Sigmoid colon (tissue), 7 donors: Measurements from ENCODE around the gene OPRL1. TPM values are rescaled to one million over a fixed set of nuclear protein-coding genes. Genes with fewer than 3 reads are reported as not detected.

Experiments used
- DNase-seq: peaks from one replicate; pipeline ENCODE4 v3.0.0-alpha.2; 2019
- H3K27ac ChIP-seq, 4 donors: fragments of 200-600 bp; sonication (generic); one replicate each; pipeline ENCODE4 v1.5.1; 2016 to 2019; ENCODE audit warnings: mild to moderate bottlenecking in 1 of 4
- H3K27me3 ChIP-seq, 3 donors: fragments of 200-600 bp; sonication (generic); one replicate each; pipeline ENCODE4 v1.5.1; 2019; ENCODE audit warnings: mild to moderate bottlenecking in 1 of 3
- H3K36me3 ChIP-seq, 4 donors: fragments of 200-600 bp; sonication (generic); one replicate each; pipeline ENCODE4 v1.5.1; 2016 to 2019
- H3K4me1 ChIP-seq, 4 donors: fragments of 200-600 bp; sonication (generic); one replicate each; pipeline ENCODE4 v1.5.1; 2017 to 2019
- H3K4me3 ChIP-seq, 4 donors: fragments of 200-600 bp; sonication (generic); one replicate each; pipeline ENCODE4 v1.5.1; 2017 to 2019; ENCODE audit warnings: mild to moderate bottlenecking in 2 of 4, moderate library complexity in 1 of 4
- H3K9me3 ChIP-seq, 4 donors: fragments of 200-600 bp in 3 of 4; sonication (generic) in 3 of 4; one replicate each; pipeline versions ENCODE4 v1.5.1 to v1.6.1; 2013 to 2019
- EP300 ChIP-seq, 4 donors: sonication (generic); formaldehyde crosslinking; IDR thresholded peaks; one replicate each; pipeline ENCODE4 v1.6.1; 2017; ENCODE audit warnings: antibody characterized with exemption in 4 of 4
- POLR2A ChIP-seq, 2 donors: fragments of 450-650 bp; IDR thresholded peaks; one replicate each; pipeline ENCODE4 v1.6.1; 2016; ENCODE audit warnings: antibody characterized with exemption in 2 of 2, mild to moderate bottlenecking in 2 of 2, moderate library complexity in 2 of 2
- POLR2AphosphoS5 ChIP-seq, 4 donors: sonication (generic); formaldehyde crosslinking; IDR thresholded peaks; one replicate each; pipeline ENCODE4 v1.6.1; 2017; ENCODE audit warnings: antibody characterized with exemption in 4 of 4
- WGBS, 2 donors: extraction: QIAGEN DNeasy Blood & Tissue Kit; methylation state at CpG; one replicate each; pipeline ENCODE4 v1.1.7; 2013; 5-methylcytosine and 5-hydroxymethylcytosine counted together
- intact Hi-C: fragments of 100-400 bp; cut with DNase I; formaldehyde crosslinking; loops from one replicate; pipeline ENCODE4 v1.15.1; 2023
- polyA plus RNA-seq, 3 donors: library from polyadenylated mRNA; stranded (reverse); fragments of 200-250 nt; gene quantifications; one replicate each; pipeline ENCODE4 v1.2.3, GENCODE V29; 2013
- total RNA-seq, 4 donors: library from RNA; depleted of rRNA; stranded (reverse); fragments of >200 nt; gene quantifications; one replicate each; pipeline ENCODE4 v1.1.0, GENCODE V29; 2016
- TF ChIP-seq, protein P1 (sequence below), 4 experiments: fragments of 450-650 bp in 3 of 4; fragments of 200-600 bp in 1 of 4; IDR thresholded peaks; one replicate each; pipeline ENCODE4 v1.5.1; 2016 to 2019; ENCODE audit warnings: antibody characterized with exemption in 4 of 4, mild to moderate bottlenecking in 3 of 4, moderate library complexity in 2 of 4
- donor health status: healthy with polysubstance abuse.
- donor health status: Bipolar disorder and iron deficiency.
- donor health status: healthy.

The OPRL1 gene
- total and polyA plus RNA-seq, 7 donors: under 0.01 to 2.2 (median 0.89) TPM; not detected in 1

DNA sequence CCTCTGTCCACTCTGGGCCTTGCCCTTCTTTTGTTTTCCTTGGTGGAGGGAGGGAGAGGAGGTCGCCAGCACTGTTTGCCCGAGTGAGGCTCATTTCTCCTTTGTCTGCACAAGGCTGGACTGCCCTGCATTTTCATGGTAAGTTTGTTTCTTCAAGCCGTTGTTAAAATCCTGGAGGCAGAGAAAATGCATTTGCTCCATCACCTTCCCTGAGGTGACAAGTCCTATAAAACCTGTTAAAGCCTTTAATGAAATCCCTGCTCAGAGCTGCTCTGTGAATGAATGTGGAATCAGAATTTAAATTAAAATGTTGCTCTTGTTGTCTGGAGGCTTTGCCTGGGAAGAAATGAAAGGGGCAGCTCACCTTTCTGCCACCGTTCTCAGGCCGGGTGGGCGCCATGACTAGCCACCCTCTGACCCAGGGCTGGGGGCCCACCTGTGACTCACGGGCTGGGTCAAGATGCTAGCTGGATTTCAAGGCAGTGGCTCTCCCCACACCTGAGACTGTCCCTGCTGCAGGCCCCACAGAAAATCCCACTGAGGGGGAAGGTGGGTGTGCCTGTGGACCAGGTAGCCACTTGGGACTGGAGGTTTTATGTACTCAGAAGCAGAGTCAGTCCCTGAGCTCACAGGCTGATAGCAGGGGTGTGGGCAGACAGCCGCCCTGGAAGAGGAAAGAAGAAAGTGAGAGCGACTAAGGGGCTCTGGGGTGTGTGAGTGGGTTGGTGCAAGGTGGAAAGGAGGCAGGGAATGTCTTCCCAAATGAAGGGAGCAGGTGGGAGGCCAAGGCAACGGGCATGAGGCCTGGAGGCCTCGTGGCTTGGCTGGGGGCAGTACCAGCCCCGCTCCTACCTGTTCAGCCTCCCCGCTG lies 60.4 kb downstream of the OPRL1 start:
- WGBS, 2 donors: 82% methylated on average over 13 of the region's 13 CpGs
- H3K27me3 ChIP-seq: peaks cover 0 to 35% (median 9%) of the 10 kb centered on the region in 3 donors
- H3K4me3 ChIP-seq: no peak overlapping the region
- H3K27ac ChIP-seq: no peak overlapping the region
- H3K4me1 ChIP-seq: no peaks in the 10 kb centered on the region
- peaks cover 0 to 3% (median under 1%) of the 10 kb centered on the region in 4 donors for H3K9me3 ChIP-seq
- intact Hi-C loops: no loop called here
- DNase-seq: peak; percentile 43
- no peaks in the 10 kb centered on the region for H3K36me3 ChIP-seq
- TF ChIP-seq POLR2A (IDR thresholded peaks at IDR 0.05) (no peak), EP300 (IDR thresholded peaks at IDR 0.05) (no peak), POLR2AphosphoS5 (IDR thresholded peaks at IDR 0.05) (no peak)
- TF ChIP-seq, protein P1, sequence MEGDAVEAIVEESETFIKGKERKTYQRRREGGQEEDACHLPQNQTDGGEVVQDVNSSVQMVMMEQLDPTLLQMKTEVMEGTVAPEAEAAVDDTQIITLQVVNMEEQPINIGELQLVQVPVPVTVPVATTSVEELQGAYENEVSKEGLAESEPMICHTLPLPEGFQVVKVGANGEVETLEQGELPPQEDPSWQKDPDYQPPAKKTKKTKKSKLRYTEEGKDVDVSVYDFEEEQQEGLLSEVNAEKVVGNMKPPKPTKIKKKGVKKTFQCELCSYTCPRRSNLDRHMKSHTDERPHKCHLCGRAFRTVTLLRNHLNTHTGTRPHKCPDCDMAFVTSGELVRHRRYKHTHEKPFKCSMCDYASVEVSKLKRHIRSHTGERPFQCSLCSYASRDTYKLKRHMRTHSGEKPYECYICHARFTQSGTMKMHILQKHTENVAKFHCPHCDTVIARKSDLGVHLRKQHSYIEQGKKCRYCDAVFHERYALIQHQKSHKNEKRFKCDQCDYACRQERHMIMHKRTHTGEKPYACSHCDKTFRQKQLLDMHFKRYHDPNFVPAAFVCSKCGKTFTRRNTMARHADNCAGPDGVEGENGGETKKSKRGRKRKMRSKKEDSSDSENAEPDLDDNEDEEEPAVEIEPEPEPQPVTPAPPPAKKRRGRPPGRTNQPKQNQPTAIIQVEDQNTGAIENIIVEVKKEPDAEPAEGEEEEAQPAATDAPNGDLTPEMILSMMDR (IDR thresholded peaks at IDR 0.05): no peak

DNA sequence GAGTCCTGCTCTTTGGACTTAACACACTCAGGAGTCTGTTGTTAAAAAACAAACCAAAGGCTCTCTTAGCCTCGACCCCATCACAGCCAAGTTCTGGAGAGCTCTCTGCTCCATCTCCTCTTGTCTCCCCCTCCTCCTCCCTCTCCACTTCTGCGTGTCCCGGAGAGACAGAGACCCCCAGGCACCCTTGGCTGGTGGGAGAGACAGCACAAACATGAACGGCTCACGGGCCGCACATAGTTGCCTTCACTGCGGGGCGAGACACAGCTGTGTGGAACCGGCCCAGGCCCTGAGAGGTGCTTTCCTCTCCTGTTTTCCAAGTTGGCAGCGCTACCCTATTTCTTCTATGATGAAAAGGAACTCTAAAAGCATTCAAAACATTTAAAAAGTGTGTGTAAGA lies 61.1 kb downstream of the OPRL1 start:
- peaks cover 0 to 37% (median 9%) of the 10 kb centered on the region in 3 donors for H3K27me3 ChIP-seq
- H3K4me1 ChIP-seq: no peaks in the 10 kb centered on the region
- TF ChIP-seq EP300 (IDR thresholded peaks at IDR 0.05) (no peak), POLR2AphosphoS5 (IDR thresholded peaks at IDR 0.05) (no peak), POLR2A (IDR thresholded peaks at IDR 0.05) (no peak)
- TF ChIP-seq, protein P1 (IDR thresholded peaks at IDR 0.05): no peak
- no peak overlapping the region for H3K27ac ChIP-seq
- no peak overlapping the region for H3K4me3 ChIP-seq
- intact Hi-C loops: no loop called here
- H3K9me3 ChIP-seq: peaks cover 0 to 6% (median 2%) of the 10 kb centered on the region in 4 donors
- peak; percentile 53 for DNase-seq
- no peaks in the 10 kb centered on the region for H3K36me3 ChIP-seq
- 78 to 81% methylated on average over 10 of the region's 10 CpGs for WGBS, 2 donors

DNA sequence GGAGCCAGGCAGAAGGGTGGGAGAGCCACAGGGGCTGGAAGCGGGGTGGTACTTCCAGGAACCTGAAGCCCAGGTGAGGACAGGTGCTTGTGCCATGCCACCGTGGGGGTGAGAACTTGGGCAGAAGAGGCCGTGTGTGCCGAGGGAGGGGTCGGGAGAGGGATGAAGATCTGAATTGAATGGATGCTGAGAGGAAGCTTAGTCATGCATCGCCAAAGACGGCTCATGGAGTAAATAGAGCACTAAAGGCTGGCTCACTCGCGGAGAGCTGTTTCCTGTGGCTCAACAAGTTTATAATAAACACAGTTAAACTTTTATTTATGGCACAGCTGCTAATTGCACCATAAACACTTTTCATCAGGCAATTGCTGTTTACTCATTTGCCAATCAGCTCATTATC lies 62.7 kb downstream of the OPRL1 start:
- H3K27ac ChIP-seq: no peak overlapping the region
- WGBS, 2 donors: 25 to 27% methylated on average over 9 of the region's 9 CpGs
- H3K4me1 ChIP-seq: no peaks in the 10 kb centered on the region
- no peaks in the 10 kb centered on the region for H3K36me3 ChIP-seq
- intact Hi-C loops: no loop called here
- TF ChIP-seq EP300 (IDR thresholded peaks at IDR 0.05) (no peak), POLR2A (IDR thresholded peaks at IDR 0.05) (no peak), POLR2AphosphoS5 (IDR thresholded peaks at IDR 0.05) (no peak)
- TF ChIP-seq, protein P1 (IDR thresholded peaks at IDR 0.05): no peak
- DNase-seq: peak; percentile 43
- H3K4me3 ChIP-seq: no peak overlapping the region
- peaks cover 0 to 49% (median 24%) of the 10 kb centered on the region in 3 donors for H3K27me3 ChIP-seq
- H3K9me3 ChIP-seq: peaks cover 0 to 6% (median 2%) of the 10 kb centered on the region in 4 donors

DNA sequence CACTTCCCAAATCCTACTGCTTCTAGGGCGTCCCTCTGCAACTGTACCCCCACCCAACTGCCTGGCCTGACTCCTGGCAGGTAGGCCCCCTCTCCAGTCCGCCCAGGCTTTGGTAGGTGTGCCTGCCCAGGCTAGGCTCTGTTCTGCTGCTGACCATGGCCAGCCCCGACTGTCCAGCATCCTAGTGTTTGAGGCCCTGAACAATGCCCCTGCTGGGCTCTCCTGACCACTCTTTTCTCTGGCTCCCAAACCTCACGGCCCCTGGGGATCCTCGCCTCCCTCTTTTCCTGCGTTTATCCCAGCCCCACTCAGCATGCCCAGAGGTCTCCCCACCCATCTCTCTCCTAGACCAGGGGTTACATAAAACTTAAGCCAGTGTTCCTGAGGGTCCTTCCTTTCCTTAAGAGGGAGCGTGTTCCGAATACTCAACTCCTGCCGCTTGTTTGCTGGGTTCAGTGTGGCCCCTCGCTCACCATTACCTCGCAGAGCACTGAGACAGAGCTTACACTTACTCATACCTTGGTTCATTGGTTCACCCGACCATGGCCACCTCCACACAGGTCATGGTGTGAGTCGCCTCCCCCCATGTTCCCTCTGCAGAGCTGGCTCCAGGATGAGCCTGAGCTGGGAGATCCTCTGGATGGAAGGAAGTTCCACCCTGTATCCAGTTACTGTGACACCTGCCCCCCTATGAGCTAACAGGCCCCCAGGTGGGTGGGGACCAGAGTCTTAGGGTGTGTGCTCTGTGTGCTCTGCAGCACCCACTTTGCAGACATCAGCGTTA lies 63.3 kb downstream of the OPRL1 start:
- TF ChIP-seq EP300 (IDR thresholded peaks at IDR 0.05) (no peak), POLR2AphosphoS5 (IDR thresholded peaks at IDR 0.05) (no peak), POLR2A (IDR thresholded peaks at IDR 0.05) (no peak)
- TF ChIP-seq, protein P1 (IDR thresholded peaks at IDR 0.05): no peak
- WGBS, 2 donors: 79 to 80% methylated on average over 14 of the region's 14 CpGs
- no peaks in the 10 kb centered on the region for H3K36me3 ChIP-seq
- DNase-seq: peak; percentile 32
- no peak overlapping the region for H3K27ac ChIP-seq
- intact Hi-C loops: no loop called here
- peaks cover 0 to 6% (median 2%) of the 10 kb centered on the region in 4 donors for H3K9me3 ChIP-seq
- H3K27me3 ChIP-seq: peaks cover 0 to 53% (median 25%) of the 10 kb centered on the region in 3 donors
- no peak overlapping the region for H3K4me3 ChIP-seq
- no peaks in the 10 kb centered on the region for H3K4me1 ChIP-seq
